MCF 10A (cell line): Measurements from ENCODE around the gene PXT1. TPM values are rescaled to one million over a fixed set of nuclear protein-coding genes. Genes with fewer than 3 reads are reported as not detected.
A peak's percentile ranks its signal among the peaks of the same experiment; 100 is the strongest.

Experiments
- BruUV-seq: library from RNA; stranded (reverse); fragments of 400-500 nt; replicated peaks from 2 replicates; lab custom pipeline; 2021; lab: Mats Ljungman, UMichigan
- CTCF ChIA-PET: fragments of 300-600 bp; sonication (Branson Sonifier 250); formaldehyde crosslinking; extraction: SDS; loops from one replicate; lab custom pipeline; 2021; ENCODE audit warnings: antibody characterized with exemption, inconsistent platforms; lab: Yijun Ruan, JAX
- POLR2A ChIA-PET: fragments of 300-600, 350-650 bp; sonication (Branson Sonifier 250); formaldehyde crosslinking; extraction: SDS; loops from one replicate; lab custom pipeline; 2020; ENCODE audit warnings: antibody characterized with exemption, inconsistent platforms; lab: Yijun Ruan, JAX
- DNase-seq: peaks from one replicate; pipeline ENCODE4 v3.0.0-alpha.2; 2018; ENCODE audit not compliant: unreplicated experiment
- H3K27ac Mint-ChIP-seq: one replicate; pipeline ENCODE4 v1.8.0; 2022; ENCODE audit warnings: mild to moderate bottlenecking, low read depth, mixed read lengths; ENCODE audit not compliant: unreplicated experiment
- H3K27me3 Mint-ChIP-seq: one replicate; pipeline ENCODE4 v1.8.0; 2022; ENCODE audit warnings: mixed read lengths; ENCODE audit not compliant: insufficient read depth, unreplicated experiment
- H3K36me3 Mint-ChIP-seq: one replicate; pipeline ENCODE4 v1.8.0; 2022; ENCODE audit warnings: mild to moderate bottlenecking, moderate library complexity, mixed read lengths; ENCODE audit not compliant: insufficient read depth, unreplicated experiment
- H3K4me1 Mint-ChIP-seq: one replicate; pipeline ENCODE4 v1.8.0; 2022; ENCODE audit warnings: mixed read lengths; ENCODE audit not compliant: insufficient read depth, unreplicated experiment
- H3K4me3 Mint-ChIP-seq: one replicate; pipeline ENCODE4 v1.8.0; 2022; ENCODE audit warnings: mild to moderate bottlenecking, moderate library complexity, mixed read lengths; ENCODE audit not compliant: unreplicated experiment
- H3K9me3 Mint-ChIP-seq: one replicate; pipeline ENCODE4 v1.8.0; 2022; ENCODE audit warnings: mixed read lengths; ENCODE audit not compliant: unreplicated experiment
- intact Hi-C: fragments of 100-400 bp; cut with micrococcal nuclease; formaldehyde crosslinking; loops from 2 replicates; pipeline ENCODE4 v1.14.1; 2022
- total RNA-seq: library from RNA; stranded (reverse); gene quantifications from 2 replicates; pipeline ENCODE4 v1.2.3, GENCODE V29; 2022
- TF ChIP-seq, protein P1 (sequence below): fragments of 200-600 bp; IDR thresholded peaks from one replicate; pipeline ENCODE4 v1.8.0; 2022; ENCODE audit warnings: antibody characterized with exemption, mild to moderate bottlenecking; ENCODE audit not compliant: unreplicated experiment

The PXT1 gene
- total RNA-seq, 1 experiment from 2014 or later: not detected

DNA sequence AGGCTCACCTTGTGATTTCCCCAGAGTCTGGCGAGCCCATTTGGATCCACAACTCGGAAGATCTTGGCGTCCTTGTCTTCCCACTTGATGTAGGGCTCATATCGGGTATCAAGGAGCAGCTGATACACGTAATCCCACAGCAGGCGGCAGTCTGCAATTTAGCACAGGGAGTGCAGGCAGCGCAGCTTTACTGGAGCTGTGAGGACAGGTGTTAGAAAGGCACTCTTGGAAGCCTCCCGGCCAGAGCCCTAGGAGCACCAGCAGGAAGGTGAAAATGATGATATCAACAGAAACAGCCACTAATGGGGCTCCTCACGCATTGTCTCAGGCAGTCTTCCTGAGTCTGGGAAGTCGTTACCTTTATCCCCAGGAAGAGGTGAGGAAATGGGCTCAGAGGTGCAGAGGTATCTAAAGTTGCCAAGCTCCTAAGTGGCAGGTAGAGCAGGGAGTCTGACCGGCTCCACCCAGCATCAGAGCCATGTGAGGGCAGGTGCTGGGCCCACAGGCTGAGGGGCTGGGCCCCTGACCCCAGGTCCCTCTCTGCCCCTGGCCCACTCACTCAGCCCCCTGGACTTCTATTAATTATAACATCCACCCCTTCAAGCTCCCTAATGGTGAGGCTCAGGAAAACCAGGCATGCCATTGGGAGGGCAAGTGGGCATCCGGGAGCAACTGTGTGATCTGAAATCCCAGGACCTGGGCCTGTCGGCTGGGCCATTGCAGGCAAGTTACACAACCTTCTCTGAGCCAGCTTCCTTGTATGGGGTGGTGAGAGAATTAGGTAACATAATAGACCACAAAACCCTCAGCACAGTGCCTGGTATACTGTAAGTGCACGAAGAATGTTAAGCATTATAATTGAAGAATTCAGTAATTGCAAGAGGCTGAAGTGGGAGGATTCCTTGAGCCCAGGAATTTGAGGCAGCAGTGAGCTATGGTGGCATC lies 73.5 kb downstream of the PXT1 start:
- ChIA-PET CTCF (interaction anchor here (0.7 to 1.2 kb wide), 6 partner anchors 8 to 141 kb away, joined by 3 read pairs; no protein-coding TSS in a partner anchor), POLR2A (interaction anchor here (0.7 to 1.5 kb wide), 2 partner anchors 34 to 50 kb away, joined by 3 to 6 read pairs; no protein-coding TSS in a partner anchor)
- Mint-ChIP-seq H3K27ac (no peak overlapping the region), H3K36me3 (no peaks in the 10 kb centered on the region), H3K4me1 (peaks cover 21% of the 10 kb centered on the region), H3K27me3 (peaks cover 13% of the 10 kb centered on the region), H3K9me3 (no peaks in the 10 kb centered on the region), H3K4me3 (no peak overlapping the region)
- BruUV-seq: no TSS peak
- intact Hi-C loops: no loop called here
- DNase-seq: peak; percentile 61
- TF ChIP-seq, protein P1, sequence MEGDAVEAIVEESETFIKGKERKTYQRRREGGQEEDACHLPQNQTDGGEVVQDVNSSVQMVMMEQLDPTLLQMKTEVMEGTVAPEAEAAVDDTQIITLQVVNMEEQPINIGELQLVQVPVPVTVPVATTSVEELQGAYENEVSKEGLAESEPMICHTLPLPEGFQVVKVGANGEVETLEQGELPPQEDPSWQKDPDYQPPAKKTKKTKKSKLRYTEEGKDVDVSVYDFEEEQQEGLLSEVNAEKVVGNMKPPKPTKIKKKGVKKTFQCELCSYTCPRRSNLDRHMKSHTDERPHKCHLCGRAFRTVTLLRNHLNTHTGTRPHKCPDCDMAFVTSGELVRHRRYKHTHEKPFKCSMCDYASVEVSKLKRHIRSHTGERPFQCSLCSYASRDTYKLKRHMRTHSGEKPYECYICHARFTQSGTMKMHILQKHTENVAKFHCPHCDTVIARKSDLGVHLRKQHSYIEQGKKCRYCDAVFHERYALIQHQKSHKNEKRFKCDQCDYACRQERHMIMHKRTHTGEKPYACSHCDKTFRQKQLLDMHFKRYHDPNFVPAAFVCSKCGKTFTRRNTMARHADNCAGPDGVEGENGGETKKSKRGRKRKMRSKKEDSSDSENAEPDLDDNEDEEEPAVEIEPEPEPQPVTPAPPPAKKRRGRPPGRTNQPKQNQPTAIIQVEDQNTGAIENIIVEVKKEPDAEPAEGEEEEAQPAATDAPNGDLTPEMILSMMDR: no peak

DNA sequence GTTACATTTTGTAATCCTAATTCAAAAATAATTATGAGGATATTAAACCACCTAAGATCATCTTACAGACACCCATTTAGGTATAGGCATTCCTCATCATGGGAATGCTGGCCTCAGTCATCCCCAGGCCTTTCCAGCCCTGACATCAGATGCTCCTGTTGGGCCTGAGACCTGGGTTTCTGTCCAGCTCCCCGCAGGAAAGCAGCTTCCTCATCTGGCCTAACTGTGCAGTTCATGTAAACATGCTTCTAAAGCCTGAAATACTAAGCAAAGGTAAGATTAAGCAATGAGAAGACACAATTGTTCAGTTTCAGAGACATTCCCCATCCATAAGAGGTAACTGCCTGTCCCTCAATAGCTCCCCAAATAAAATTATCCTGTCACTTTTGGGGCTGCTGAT lies 74.2 kb downstream of the PXT1 start:
- Mint-ChIP-seq H3K4me3 (no peak overlapping the region), H3K4me1 (peaks cover 15% of the 10 kb centered on the region), H3K9me3 (no peaks in the 10 kb centered on the region), H3K27me3 (peaks cover 13% of the 10 kb centered on the region), H3K36me3 (no peaks in the 10 kb centered on the region), H3K27ac (no peak overlapping the region)
- DNase-seq: no peak
- BruUV-seq: no TSS peak
- TF ChIP-seq, protein P1: no peak
- CTCF ChIA-PET: interaction anchor here (0.7 to 1.1 kb wide), 3 partner anchors 7 to 50 kb away, joined by 3 read pairs; no protein-coding TSS in a partner anchor
- POLR2A ChIA-PET: no interaction called here
- intact Hi-C loops: no loop called here

DNA sequence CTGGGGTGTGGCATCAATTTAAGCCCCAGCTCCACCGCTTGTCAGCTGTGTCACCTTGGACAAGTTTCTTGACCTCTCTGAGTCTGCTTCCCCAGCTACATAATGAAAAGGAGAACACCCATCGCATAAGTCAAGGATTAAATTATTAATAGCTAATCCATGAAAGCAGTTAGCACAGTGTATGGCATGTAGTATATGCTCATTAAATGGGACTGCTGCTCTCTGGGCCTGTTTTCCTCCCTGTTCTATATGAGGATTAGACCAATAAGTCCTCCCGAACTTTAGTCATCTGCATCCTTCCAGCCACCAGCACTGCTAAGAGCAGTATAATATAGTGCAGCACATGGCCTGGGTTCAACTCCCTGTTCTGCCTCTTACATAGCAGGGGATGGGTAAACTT lies 74.9 kb downstream of the PXT1 start:
- POLR2A ChIA-PET: no interaction called here
- intact Hi-C loops: no loop called here
- CTCF ChIA-PET: no interaction called here
- Mint-ChIP-seq H3K4me3 (no peak overlapping the region), H3K9me3 (no peaks in the 10 kb centered on the region), H3K27me3 (peaks cover 7% of the 10 kb centered on the region), H3K36me3 (no peaks in the 10 kb centered on the region), H3K4me1 (peaks cover 10% of the 10 kb centered on the region), H3K27ac (no peak overlapping the region)
- TF ChIP-seq, protein P1: no peak
- DNase-seq: no peak
- no TSS peak for BruUV-seq
